Measurements from ENCODE around the gene CCSER1. TPM values are rescaled to one million over a fixed set of nuclear protein-coding genes. Genes with fewer than 3 reads are reported as not detected.
A peak's percentile ranks its signal among the peaks of the same experiment; 100 is the strongest.

Gene CCSER1
- total RNA-seq, 1 donor from 2014 or later: 8.4 TPM

GRCh38 chr4:91519155-91519554, 1392.0 kb downstream of the CCSER1 start:
- H3K4me3 ChIP-seq: no peak overlapping the region
- H3K36me3 ChIP-seq: no peaks in the 10 kb centered on the region
- intact Hi-C loops (cut with DNase I): no loop called here
- H3K27ac ChIP-seq: no peak overlapping the region
- ATAC-seq (peak in 1 of 2 donors; percentile 29), DNase-seq (no peak)
- TF ChIP-seq, protein P1, sequence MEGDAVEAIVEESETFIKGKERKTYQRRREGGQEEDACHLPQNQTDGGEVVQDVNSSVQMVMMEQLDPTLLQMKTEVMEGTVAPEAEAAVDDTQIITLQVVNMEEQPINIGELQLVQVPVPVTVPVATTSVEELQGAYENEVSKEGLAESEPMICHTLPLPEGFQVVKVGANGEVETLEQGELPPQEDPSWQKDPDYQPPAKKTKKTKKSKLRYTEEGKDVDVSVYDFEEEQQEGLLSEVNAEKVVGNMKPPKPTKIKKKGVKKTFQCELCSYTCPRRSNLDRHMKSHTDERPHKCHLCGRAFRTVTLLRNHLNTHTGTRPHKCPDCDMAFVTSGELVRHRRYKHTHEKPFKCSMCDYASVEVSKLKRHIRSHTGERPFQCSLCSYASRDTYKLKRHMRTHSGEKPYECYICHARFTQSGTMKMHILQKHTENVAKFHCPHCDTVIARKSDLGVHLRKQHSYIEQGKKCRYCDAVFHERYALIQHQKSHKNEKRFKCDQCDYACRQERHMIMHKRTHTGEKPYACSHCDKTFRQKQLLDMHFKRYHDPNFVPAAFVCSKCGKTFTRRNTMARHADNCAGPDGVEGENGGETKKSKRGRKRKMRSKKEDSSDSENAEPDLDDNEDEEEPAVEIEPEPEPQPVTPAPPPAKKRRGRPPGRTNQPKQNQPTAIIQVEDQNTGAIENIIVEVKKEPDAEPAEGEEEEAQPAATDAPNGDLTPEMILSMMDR (IDR thresholded peaks at IDR 0.05): no peak
- H3K27me3 ChIP-seq (ENCODE audit: low read depth): no peaks in the 10 kb centered on the region
- peaks cover 12% of the 10 kb centered on the region for H3K9me3 ChIP-seq
- no peaks in the 10 kb centered on the region for H3K4me1 ChIP-seq

- Histone ChIP-seq H3K27me3 (ENCODE audit: low read depth) (no peaks in the 10 kb centered on the region), H3K27ac (no peak overlapping the region), H3K36me3 (no peaks in the 10 kb centered on the region), H3K4me1 (no peaks in the 10 kb centered on the region), H3K9me3 (peaks cover 2% of the 10 kb centered on the region), H3K4me3 (no peak overlapping the region)
- ATAC-seq (no peak), DNase-seq (no peak)
- intact Hi-C loops (cut with DNase I): no loop called here
- TF ChIP-seq, protein P1 (IDR thresholded peaks at IDR 0.05): no peak
Observed at GRCh38 chr4:91525621-91526020, 1398.4 kb downstream of the CCSER1 start.

DNA sequence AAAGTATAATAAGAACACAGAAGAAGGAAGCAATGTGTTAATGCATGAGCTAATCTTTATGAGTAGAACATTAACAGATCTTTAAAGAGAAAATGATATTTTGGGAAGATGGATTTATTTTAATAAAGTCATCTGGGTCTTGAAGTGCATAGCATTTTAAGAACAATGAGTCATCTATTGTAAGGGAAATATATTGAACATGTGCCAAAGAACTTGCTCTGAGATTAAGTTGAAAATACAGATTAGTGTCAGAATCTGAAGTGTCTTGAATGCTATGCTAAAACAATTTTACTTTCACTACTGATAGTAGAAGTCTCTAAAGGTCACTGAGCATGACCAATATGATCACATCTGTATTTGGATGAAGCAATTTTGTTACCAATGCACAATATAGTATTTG, 1399.9 kb downstream of the CCSER1 start:
- no peak overlapping the region for H3K4me3 ChIP-seq
- intact Hi-C loops (cut with DNase I): no loop called here

DNA sequence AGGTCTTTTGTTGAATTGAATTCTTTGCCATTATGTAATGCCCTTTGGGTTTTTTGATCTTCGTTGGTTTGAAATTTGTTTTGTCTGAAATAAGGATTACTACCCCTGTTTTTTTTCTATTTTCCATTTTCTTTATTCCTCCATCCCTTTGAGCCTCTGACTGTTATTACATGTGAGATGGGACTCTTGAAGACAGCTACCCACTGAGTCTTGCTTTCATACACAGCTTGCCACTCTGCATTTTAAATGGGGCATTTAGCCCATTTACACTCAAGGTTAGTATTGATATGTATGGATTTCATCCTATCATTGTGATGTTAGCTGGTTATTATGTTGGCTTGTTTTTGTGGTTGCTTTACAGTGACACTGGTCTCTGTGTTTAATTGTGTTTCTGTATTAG, 1440.4 kb downstream of the CCSER1 start:
- Histone ChIP-seq H3K27me3 (ENCODE audit: low read depth) (no peaks in the 10 kb centered on the region), H3K36me3 (no peaks in the 10 kb centered on the region), H3K4me1 (no peaks in the 10 kb centered on the region), H3K27ac (no peak overlapping the region), H3K4me3 (no peak overlapping the region), H3K9me3 (peaks cover 9% of the 10 kb centered on the region)
- ATAC-seq: no peak
- intact Hi-C loops (cut with DNase I): no loop called here
- no peak for DNase-seq
- TF ChIP-seq, protein P1 (IDR thresholded peaks at IDR 0.05): no peak

More for the DNA sequence above, 1399.9 kb downstream of the CCSER1 start:
- Histone ChIP-seq H3K9me3 (peaks cover 1% of the 10 kb centered on the region), H3K27me3 (ENCODE audit: low read depth) (no peaks in the 10 kb centered on the region), H3K27ac (no peak overlapping the region), H3K4me1 (no peaks in the 10 kb centered on the region), H3K36me3 (no peaks in the 10 kb centered on the region)
- ATAC-seq (no peak), DNase-seq (no peak)
- TF ChIP-seq, protein P1 (IDR thresholded peaks at IDR 0.05): no peak

GRCh38 chr4:91577864-91578263, 1450.7 kb downstream of the CCSER1 start:
- TF ChIP-seq, protein P1 (IDR thresholded peaks at IDR 0.05): no peak
- Histone ChIP-seq H3K27me3 (ENCODE audit: low read depth) (no peaks in the 10 kb centered on the region), H3K4me1 (no peaks in the 10 kb centered on the region), H3K9me3 (no peaks in the 10 kb centered on the region), H3K36me3 (no peaks in the 10 kb centered on the region), H3K4me3 (no peak overlapping the region), H3K27ac (no peak overlapping the region)
- no peak for DNase-seq
- intact Hi-C loops (cut with DNase I): no loop called here
- ATAC-seq: no peak

DNA sequence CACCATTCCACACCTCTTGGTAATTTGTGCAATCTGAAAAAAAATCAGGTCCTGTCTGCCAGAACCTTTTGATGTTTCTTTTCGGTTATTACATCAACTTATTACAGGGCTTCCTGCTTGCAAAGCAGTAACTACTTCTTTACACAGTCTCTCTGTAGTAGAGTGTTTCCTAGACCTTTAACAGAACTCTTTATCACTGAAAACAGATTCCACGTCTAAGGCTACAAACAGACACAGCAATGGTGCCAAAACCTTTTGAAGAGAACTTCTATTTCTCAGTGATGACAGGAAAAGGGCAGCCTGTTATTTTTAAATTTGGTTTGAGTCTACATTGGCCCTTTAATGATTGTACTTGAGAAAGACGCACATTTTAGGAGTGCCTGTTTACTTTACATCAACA, 1463.1 kb downstream of the CCSER1 start:
- Histone ChIP-seq H3K4me3 (no peak overlapping the region), H3K9me3 (no peaks in the 10 kb centered on the region), H3K36me3 (no peaks in the 10 kb centered on the region), H3K27me3 (ENCODE audit: low read depth) (no peaks in the 10 kb centered on the region), H3K4me1 (no peaks in the 10 kb centered on the region), H3K27ac (no peak overlapping the region)
- TF ChIP-seq, protein P1 (IDR thresholded peaks at IDR 0.05): no peak
- no peak for DNase-seq
- intact Hi-C loops (cut with DNase I): no loop called here
- ATAC-seq: no peak
